SK-N-SH treated with all-trans-retinoic acid at 6 μM for 48 hours (cell line): ENCODE measurements around the gene PITPNC1.

Experiments
- ARNTL ChIP-seq: fragments of 450-650 bp; formaldehyde crosslinking; IDR thresholded peaks from 2 replicates; pipeline ENCODE4 v1.5.0; 2020; ENCODE audit warnings: low read depth, mild to moderate bottlenecking, moderate library complexity, borderline replicate concordance
- ESRRG ChIP-seq: fragments of 250-450 bp; sonication (Bioruptor Pico); IDR thresholded peaks from 2 replicates; pipeline ENCODE4 v1.6.1; 2021; ENCODE audit warnings: mild to moderate bottlenecking
- RARB ChIP-seq: fragments of 250-450 bp; sonication (Bioruptor Pico); IDR thresholded peaks from 2 replicates; pipeline ENCODE4 v1.8.0; 2021; ENCODE audit warnings: mild to moderate bottlenecking, moderate library complexity
- ZNF565 ChIP-seq: fragments of 450-650 bp; formaldehyde crosslinking; conservative IDR thresholded peaks from 2 replicates; pipeline ENCODE4 v1.5.0; 2020; ENCODE audit warnings: low read depth, mild to moderate bottlenecking, moderate library complexity
- TF ChIP-seq, protein P1 (sequence below): fragments of 250-450 bp; sonication (Bioruptor Pico); IDR thresholded peaks from 2 replicates; pipeline ENCODE4 v1.5.1; 2020; ENCODE audit warnings: low read depth, mild to moderate bottlenecking, moderate library complexity

- TF ChIP-seq, protein P1, sequence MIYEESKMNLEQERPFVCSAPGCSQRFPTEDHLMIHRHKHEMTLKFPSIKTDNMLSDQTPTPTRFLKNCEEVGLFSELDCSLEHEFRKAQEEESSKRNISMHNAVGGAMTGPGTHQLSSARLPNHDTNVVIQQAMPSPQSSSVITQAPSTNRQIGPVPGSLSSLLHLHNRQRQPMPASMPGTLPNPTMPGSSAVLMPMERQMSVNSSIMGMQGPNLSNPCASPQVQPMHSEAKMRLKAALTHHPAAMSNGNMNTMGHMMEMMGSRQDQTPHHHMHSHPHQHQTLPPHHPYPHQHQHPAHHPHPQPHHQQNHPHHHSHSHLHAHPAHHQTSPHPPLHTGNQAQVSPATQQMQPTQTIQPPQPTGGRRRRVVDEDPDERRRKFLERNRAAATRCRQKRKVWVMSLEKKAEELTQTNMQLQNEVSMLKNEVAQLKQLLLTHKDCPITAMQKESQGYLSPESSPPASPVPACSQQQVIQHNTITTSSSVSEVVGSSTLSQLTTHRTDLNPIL (CRISPR knock-in tag), result no peak
- TF ChIP-seq RARB, result no peak
- TF ChIP-seq ESRRG, result no peak
- no peak for TF ChIP-seq ARNTL
- TF ChIP-seq ZNF565 (CRISPR knock-in tag), result no peak
Measured at GRCh38 chr17:67421869-67422273, 44.8 kb downstream of the PITPNC1 start.
